KMS-11 (cell line): Measurements from ENCODE around the gene ARMS2.

Source experiments
- H2AFZ ChIP-seq: fragments of 200-600 bp; sonication (generic); 2 replicates; pipeline ENCODE4 v1.6.1; 2016; ENCODE audit warnings: antibody characterized with exemption, mixed run types, low read depth
- H3K27ac ChIP-seq: fragments of 200-600 bp; sonication (generic); 2 replicates; pipeline ENCODE4 v1.6.1; 2016; ENCODE audit warnings: mild to moderate bottlenecking, mixed run types
- H3K27me3 ChIP-seq: fragments of 200-600 bp; sonication (generic); 2 replicates; pipeline ENCODE4 v1.6.1; 2017; ENCODE audit warnings: mild to moderate bottlenecking, low read depth, mixed run types, moderate library complexity; ENCODE audit not compliant: insufficient read depth
- H3K36me3 ChIP-seq: fragments of 200-600 bp; sonication (generic); 2 replicates; pipeline ENCODE4 v1.6.1; 2017; ENCODE audit warnings: mild to moderate bottlenecking, mixed run types; ENCODE audit not compliant: insufficient read depth
- H3K4me1 ChIP-seq: fragments of 200-600 bp; sonication (generic); 2 replicates; pipeline ENCODE4 v1.6.1; 2016; ENCODE audit warnings: mild to moderate bottlenecking, low read depth, mixed run types; ENCODE audit not compliant: poor library complexity, severe bottlenecking
- H3K4me2 ChIP-seq: fragments of 200-600 bp; sonication (generic); 2 replicates; pipeline ENCODE4 v1.7.0; 2016; ENCODE audit warnings: mild to moderate bottlenecking, mixed run types
- H3K4me3 ChIP-seq: fragments of 200-600 bp; sonication (generic); IDR thresholded peaks from 2 replicates; pipeline ENCODE4 v1.6.1; 2017; ENCODE audit warnings: low read depth, low read length, mixed read lengths; ENCODE audit not compliant: insufficient read depth
- H3K79me2 ChIP-seq: fragments of 200-600 bp; sonication (generic); 2 replicates; pipeline ENCODE4 v1.6.1; 2016; ENCODE audit warnings: low read depth, mixed run types; ENCODE audit not compliant: insufficient read depth
- H3K9ac ChIP-seq: fragments of 200-600 bp; sonication (generic); 2 replicates; pipeline ENCODE4 v1.6.1; 2016; ENCODE audit warnings: mild to moderate bottlenecking, mixed run types
- H4K20me1 ChIP-seq: fragments of 200-600 bp; sonication (generic); 2 replicates; pipeline ENCODE4 v1.6.1; 2016; ENCODE audit warnings: mild to moderate bottlenecking, mixed run types; ENCODE audit not compliant: insufficient read depth
- TF ChIP-seq, protein P1 (sequence below): fragments of 200-600 bp; sonication (generic); conservative IDR thresholded peaks from 2 replicates; pipeline ENCODE4 v1.6.1; 2017; ENCODE audit warnings: low read depth, mild to moderate bottlenecking, antibody characterized with exemption, low read length, moderate library complexity, mixed read lengths

The ARMS2 gene

DNA sequence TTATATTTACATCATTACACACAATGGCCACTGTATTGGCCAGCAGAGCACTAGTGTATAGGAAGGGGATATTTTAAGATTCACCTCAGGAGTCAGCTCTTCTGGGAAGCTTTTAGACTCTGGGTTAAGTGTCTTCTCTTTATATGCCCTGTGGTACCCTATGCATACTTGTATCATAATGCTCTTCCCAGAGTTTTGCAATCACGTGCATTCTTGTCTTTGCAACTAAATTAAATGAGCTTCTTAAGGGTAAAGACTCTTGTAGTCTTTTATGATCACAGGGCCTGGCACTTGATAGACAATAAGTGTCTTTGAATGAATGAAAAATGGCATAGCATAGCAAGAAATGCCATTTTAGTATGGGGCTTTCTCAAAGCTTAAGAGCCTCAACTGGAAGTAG, 35.4 kb upstream of the ARMS2 start:
- Histone ChIP-seq H3K4me3 (no peak overlapping the region), H3K9ac (no peak overlapping the region), H2AFZ (no peak overlapping the region), H3K27ac (no peak overlapping the region), H3K36me3 (no peaks in the 10 kb centered on the region), H3K4me2 (no peak overlapping the region), H4K20me1 (no peaks in the 10 kb centered on the region), H3K27me3 (no peaks in the 10 kb centered on the region), H3K79me2 (no peaks in the 10 kb centered on the region), H3K4me1 (no peaks in the 10 kb centered on the region)
- TF ChIP-seq, protein P1, sequence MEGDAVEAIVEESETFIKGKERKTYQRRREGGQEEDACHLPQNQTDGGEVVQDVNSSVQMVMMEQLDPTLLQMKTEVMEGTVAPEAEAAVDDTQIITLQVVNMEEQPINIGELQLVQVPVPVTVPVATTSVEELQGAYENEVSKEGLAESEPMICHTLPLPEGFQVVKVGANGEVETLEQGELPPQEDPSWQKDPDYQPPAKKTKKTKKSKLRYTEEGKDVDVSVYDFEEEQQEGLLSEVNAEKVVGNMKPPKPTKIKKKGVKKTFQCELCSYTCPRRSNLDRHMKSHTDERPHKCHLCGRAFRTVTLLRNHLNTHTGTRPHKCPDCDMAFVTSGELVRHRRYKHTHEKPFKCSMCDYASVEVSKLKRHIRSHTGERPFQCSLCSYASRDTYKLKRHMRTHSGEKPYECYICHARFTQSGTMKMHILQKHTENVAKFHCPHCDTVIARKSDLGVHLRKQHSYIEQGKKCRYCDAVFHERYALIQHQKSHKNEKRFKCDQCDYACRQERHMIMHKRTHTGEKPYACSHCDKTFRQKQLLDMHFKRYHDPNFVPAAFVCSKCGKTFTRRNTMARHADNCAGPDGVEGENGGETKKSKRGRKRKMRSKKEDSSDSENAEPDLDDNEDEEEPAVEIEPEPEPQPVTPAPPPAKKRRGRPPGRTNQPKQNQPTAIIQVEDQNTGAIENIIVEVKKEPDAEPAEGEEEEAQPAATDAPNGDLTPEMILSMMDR: no peak

DNA sequence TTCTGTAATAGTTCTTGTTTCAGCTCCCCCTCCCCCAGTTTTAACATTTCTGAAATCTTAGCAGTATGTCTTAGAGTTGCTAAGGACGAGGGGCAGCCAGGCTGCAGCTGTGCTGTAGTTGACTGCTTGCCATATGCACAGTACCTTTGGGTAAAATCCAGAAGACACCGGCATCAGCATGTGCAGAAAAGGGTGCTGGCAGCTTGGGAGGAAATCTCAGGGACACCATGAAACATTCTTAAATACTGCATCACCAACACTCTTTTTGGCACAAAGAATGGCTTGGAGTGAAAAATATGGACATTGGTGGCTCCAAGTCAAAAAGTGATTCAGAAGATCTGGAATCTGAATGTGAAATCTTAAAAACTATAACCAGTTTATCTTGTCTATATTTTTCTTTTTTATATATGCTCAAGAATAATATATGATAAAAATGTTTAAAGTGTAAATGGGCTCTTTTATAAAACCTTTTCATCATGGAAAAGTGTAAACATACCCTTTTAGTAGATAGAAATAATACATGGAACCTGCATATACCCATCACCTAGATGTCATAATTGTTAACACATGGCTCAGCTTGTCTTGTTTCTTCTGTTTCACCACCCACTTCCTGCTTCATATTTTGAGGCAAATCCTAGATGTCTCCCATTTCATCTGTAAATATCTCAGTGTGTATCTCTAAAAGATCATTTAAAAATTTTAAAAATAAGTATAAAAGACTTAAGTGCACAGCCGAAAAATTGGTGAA, 34.4 kb upstream of the ARMS2 start:
- Histone ChIP-seq H2AFZ (no peak overlapping the region), H3K79me2 (no peaks in the 10 kb centered on the region), H4K20me1 (no peaks in the 10 kb centered on the region), H3K9ac (no peak overlapping the region), H3K4me1 (no peaks in the 10 kb centered on the region), H3K4me3 (no peak overlapping the region), H3K4me2 (no peak overlapping the region), H3K27ac (no peak overlapping the region), H3K36me3 (no peaks in the 10 kb centered on the region), H3K27me3 (no peaks in the 10 kb centered on the region)
- TF ChIP-seq, protein P1: no peak

DNA sequence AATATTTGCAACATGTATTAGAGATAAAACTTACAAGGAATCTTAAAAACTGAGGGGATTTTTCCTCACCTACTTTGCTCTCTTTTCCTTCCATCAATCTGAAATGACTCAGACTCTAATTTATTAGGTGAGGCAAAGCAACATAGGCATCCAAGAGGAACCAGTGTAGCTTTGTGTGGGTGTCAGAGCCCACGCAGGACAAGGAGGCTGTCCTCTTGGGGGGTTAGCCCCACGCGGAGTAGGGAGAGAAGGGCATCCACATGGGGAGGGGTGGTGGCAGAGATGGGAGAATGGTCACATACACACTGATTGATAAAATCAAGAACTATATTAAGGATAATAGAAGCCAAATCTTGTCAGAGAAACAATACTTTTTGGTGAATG, 33.8 kb upstream of the ARMS2 start:
- Histone ChIP-seq H3K27ac (no peak overlapping the region), H4K20me1 (no peaks in the 10 kb centered on the region), H3K79me2 (no peaks in the 10 kb centered on the region), H3K4me3 (no peak overlapping the region), H3K4me1 (no peaks in the 10 kb centered on the region), H3K9ac (no peak overlapping the region), H3K4me2 (no peak overlapping the region), H3K27me3 (no peaks in the 10 kb centered on the region), H3K36me3 (no peaks in the 10 kb centered on the region), H2AFZ (no peak overlapping the region)
- TF ChIP-seq, protein P1: no peak

DNA sequence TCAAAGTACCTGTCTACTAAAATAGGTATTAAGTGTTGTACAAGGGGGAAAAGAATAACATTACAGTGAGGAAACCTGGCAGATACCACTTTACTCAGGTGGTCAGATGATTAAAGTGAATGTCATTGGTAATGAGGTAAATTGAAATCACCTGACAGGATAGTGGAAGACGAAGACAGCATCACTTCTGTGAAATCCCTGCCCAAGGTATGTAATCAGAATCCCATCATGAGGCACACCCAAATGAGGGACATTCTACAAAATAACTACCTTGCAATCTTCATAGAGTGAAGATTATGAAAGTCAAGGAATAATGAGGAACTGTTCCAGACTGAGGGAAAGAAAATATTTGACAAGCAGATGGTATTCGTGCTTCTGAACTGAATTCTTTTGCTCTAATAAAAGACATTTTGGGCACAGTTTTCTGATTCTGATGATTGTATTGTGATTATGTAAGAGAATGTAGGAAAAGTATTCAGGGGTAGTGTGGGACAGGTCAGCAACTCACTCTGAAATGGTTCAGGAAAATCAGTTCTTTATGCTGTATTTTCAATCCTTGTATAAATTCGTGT, 33.3 kb upstream of the ARMS2 start:
- Histone ChIP-seq H3K79me2 (no peaks in the 10 kb centered on the region), H3K27ac (no peak overlapping the region), H3K4me2 (no peak overlapping the region), H3K4me3 (no peak overlapping the region), H3K36me3 (no peaks in the 10 kb centered on the region), H2AFZ (no peak overlapping the region), H3K4me1 (no peaks in the 10 kb centered on the region), H3K27me3 (no peaks in the 10 kb centered on the region), H3K9ac (no peak overlapping the region), H4K20me1 (no peaks in the 10 kb centered on the region)
- TF ChIP-seq, protein P1: no peak
